K562 (cell line): Measurements from ENCODE around the gene NOTCH1.

ENCODE experiments used
- CCNT2 ChIP-seq: IDR thresholded peaks from 2 replicates; pipeline ENCODE4 v1.6.1; 2011; ENCODE audit warnings: borderline replicate concordance, low read depth, mild to moderate bottlenecking, moderate library complexity, mixed read lengths, low read length; ENCODE audit not compliant: insufficient read length; ENCODE audit errors: extremely low read depth
- ETV6 ChIP-seq, 3 experiments: fragments of 150-350 bp in 1 of 3; sonication (generic) in 1 of 3; formaldehyde crosslinking in 1 of 3; IDR thresholded peaks; 2 replicates each; pipeline versions ENCODE4 v1.6.1 to v1.8.0; 2014 to 2022; ENCODE audit warnings: borderline replicate concordance in 2 of 3, low read depth in 2 of 3, antibody characterized with exemption in 1 of 3, low read length in 1 of 3, mild to moderate bottlenecking in 1 of 3, missing genetic modification reagents in 1 of 3
- NR1H2 ChIP-seq: sonication (generic); formaldehyde crosslinking; IDR thresholded peaks from 2 replicates; pipeline ENCODE4 v1.4.0; 2020; ENCODE audit warnings: mild to moderate bottlenecking, missing genetic modification reagents
- NR3C1 ChIP-seq: sonication (generic); formaldehyde crosslinking; IDR thresholded peaks from 2 replicates; pipeline ENCODE4 v1.8.1; 2022; ENCODE audit warnings: missing genetic modification reagents
- TAF15 ChIP-seq: fragments of 200-400 bp; formaldehyde crosslinking; IDR thresholded peaks from 2 replicates; pipeline ENCODE4 v1.6.1; 2017; ENCODE audit warnings: mild to moderate bottlenecking, low read depth, low read length, moderate library complexity
- TBL1XR1 ChIP-seq, 2 experiments: IDR thresholded peaks; 2 replicates each; pipeline ENCODE4 v1.6.1; 2012; ENCODE audit warnings: improper control_type of control experiment in 2 of 2, low read length in 2 of 2, mild to moderate bottlenecking in 1 of 2
- ZNF830 ChIP-seq: fragments of 250-450 bp; sonication (Bioruptor Pico); IDR thresholded peaks from 2 replicates; pipeline ENCODE4 v1.5.0; 2021; ENCODE audit warnings: mild to moderate bottlenecking

DNA sequence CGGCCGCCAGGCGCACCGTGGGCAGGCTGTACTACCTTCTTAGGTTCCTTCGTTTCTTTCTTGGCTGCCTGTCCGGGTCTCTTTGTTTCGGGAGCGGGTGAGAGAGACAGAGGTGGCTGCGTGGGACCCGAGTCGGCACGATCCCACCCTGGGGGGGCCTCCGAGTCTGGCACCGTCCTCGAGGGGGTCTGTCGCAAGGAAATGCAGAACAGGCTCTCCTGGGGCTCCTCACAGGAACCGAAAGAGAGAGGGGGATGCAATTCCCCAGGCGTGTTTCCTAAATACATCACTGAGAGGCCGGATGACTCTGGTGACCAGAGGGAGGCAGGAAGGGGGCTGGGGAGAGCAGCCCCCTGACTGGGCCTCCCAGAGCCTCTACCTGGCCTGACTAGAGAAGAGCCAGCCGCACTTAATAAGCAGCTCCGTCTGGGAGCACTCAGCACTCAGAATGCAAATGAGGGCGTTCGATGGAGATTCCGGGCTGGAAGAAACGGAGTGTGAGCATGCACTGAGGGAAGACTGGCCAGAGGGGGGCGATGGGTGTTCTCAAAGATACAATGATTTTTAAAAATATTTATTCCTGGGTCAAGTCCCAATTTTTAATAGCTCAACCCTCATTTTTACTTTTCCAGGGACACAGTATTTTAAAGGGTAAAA lies 94.5 kb downstream of the NOTCH1 start:
- TF ChIP-seq NR3C1 (CRISPR knock-in tag) (no peak), TAF15 (no peak), TBL1XR1 (IDR thresholded peaks at IDR 0.05; ENCODE audit: low read length in 2 of 2) (no peak), NR1H2 (CRISPR knock-in tag) (no peak), ETV6 (IDR thresholded peaks at IDR 0.05; ENCODE audit: borderline replicate concordance in 1 of 2, low read depth in 2 of 2, low read length in 1 of 2) (no peak), ETV6 (CRISPR knock-in tag; IDR thresholded peaks at IDR 0.05; ENCODE audit: borderline replicate concordance) (no peak), ZNF830 (CRISPR knock-in tag) (no peak), CCNT2 (no peak)
